ENCODE results near the gene PKD1L1. TPM values are rescaled to one million over a fixed set of nuclear protein-coding genes. Genes with fewer than 3 reads are reported as not detected.

The PKD1L1 gene
- total RNA-seq, 4 donors from 2014 or later: 0.41 to 37.4 (median 17.5) TPM

DNA sequence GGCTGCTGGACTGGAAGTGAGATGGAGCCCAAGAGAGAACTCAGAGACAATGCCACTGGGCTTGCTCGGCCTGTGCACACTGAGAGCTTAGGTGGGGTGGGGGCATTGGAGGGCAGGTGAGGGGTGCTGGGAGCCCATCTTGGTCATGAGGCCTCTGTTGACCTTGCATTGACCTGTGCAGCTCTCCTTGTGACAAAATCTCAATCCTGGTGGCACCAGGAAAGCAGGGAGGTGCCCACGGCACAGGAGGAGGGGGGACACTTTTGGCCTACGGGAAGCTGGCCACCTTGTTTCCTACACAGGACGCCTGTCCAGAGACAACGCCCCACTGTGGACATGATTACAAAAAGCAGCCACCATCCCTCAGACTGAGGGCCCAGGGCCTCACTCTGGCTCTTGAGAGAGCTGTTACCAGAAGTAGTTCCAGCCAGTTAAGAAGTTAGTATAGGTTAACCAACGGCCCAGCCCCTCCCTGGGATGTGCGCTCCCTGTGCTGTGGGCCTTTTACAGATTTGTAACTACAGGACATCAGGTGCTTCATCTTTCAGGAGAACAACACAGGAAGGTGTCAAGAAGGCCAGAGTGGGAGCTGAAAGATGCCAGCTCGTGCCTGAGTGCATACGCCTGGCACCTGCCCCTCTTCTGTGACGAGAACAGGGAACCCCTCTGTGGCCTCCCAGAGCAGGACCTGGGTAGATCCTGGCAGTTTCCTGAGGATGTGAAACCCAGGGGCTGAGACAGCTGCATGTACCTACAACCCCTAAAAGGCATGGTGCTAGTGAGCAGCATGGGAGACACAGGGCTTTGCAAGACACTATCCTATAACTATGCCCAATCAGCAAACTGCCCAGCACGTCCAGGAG lies 10.3 kb downstream of the PKD1L1 start:
- no peaks in the 10 kb centered on the region for H3K36me3 ChIP-seq
- intact Hi-C loops (cut with DNase I; ENCODE audit: low total_unique reads): no loop called here
- no peaks in the 10 kb centered on the region for H3K27me3 ChIP-seq
- H3K4me3 ChIP-seq: no peak overlapping the region
- H3K4me1 ChIP-seq: peaks cover 6 to 34% (median 19%) of the 10 kb centered on the region in 4 donors
- no peak overlapping the region for H3K27ac ChIP-seq
- 70% methylated on average over 11 of the region's 11 CpGs; no CpG with 5 or more reads in 1 of the 2 donors for WGBS, 2 donors (ENCODE audit: low coverage in 1 of 2)
- in situ Hi-C loops (cut with MboI; ENCODE audit: low pct_ligation_motif_present in 1 of 4, low pct_unique_long_range_greater_than_20kb in 1 of 4, low sequenced_read_pairs in 3 of 4): no loop called here
- peak; percentile 35 for DNase-seq
- H3K9me3 ChIP-seq: no peaks in the 10 kb centered on the region
- TF ChIP-seq EP300 (IDR thresholded peaks at IDR 0.05; ENCODE audit: low read depth): no peak
- TF ChIP-seq, protein P1, sequence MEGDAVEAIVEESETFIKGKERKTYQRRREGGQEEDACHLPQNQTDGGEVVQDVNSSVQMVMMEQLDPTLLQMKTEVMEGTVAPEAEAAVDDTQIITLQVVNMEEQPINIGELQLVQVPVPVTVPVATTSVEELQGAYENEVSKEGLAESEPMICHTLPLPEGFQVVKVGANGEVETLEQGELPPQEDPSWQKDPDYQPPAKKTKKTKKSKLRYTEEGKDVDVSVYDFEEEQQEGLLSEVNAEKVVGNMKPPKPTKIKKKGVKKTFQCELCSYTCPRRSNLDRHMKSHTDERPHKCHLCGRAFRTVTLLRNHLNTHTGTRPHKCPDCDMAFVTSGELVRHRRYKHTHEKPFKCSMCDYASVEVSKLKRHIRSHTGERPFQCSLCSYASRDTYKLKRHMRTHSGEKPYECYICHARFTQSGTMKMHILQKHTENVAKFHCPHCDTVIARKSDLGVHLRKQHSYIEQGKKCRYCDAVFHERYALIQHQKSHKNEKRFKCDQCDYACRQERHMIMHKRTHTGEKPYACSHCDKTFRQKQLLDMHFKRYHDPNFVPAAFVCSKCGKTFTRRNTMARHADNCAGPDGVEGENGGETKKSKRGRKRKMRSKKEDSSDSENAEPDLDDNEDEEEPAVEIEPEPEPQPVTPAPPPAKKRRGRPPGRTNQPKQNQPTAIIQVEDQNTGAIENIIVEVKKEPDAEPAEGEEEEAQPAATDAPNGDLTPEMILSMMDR (IDR thresholded peaks at IDR 0.05): no peak
- no peak for TF ChIP-seq POLR2AphosphoS5 (IDR thresholded peaks at IDR 0.05)
- TF ChIP-seq POLR2A (IDR thresholded peaks at IDR 0.05): no peak

DNA sequence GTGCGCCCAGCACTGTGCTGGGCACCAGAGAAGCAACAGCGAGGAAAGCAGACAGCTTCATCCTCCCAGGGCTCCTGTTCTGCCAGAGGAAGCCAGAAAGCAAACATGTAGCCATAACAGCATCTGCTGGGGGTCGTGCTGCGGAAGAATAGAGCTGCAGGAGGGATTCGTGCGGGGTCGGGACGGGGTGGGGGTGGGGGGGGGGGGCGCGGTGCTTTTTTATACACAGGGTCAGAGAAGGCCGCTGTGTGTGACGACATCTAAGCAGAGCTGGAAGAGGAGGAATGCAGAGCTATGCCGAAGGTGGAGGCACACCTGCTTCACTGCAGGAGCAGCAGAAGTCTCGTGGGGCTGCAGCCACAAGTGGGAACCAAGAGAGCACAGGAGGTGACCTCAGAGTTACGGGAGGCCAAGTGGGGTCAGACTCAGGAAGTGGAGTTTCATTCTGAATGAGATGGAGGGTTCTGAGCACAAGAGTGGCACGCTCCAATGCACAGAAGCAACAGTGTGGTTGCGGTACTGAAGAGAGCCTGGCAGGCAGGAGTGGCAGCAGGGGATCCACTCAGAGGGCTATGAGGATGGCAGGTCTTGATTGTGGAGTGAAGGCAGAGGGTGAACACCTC lies 11.1 kb downstream of the PKD1L1 start:
- no peaks in the 10 kb centered on the region for H3K36me3 ChIP-seq
- no peaks in the 10 kb centered on the region for H3K9me3 ChIP-seq
- in situ Hi-C loops (cut with MboI; ENCODE audit: low pct_ligation_motif_present in 1 of 4, low pct_unique_long_range_greater_than_20kb in 1 of 4, low sequenced_read_pairs in 3 of 4): no loop called here

GRCh38 chr7:47936323-47936722 lies 11.9 kb downstream of the PKD1L1 start:
- no peak for DNase-seq
- Histone ChIP-seq H3K36me3 (no peaks in the 10 kb centered on the region), H3K27me3 (no peaks in the 10 kb centered on the region), H3K4me1 (peaks cover 6 to 25% (median 15%) of the 10 kb centered on the region in 4 donors), H3K27ac (no peak overlapping the region), H3K4me3 (no peak overlapping the region), H3K9me3 (no peaks in the 10 kb centered on the region)
- 90 to 91% methylated on average over 3 to 4 of the region's 4 CpGs for WGBS, 2 donors (ENCODE audit: low coverage in 1 of 2)
- intact Hi-C loops (cut with DNase I; ENCODE audit: low total_unique reads) (no loop called here), in situ Hi-C loops (cut with MboI; ENCODE audit: low pct_ligation_motif_present in 1 of 4, low pct_unique_long_range_greater_than_20kb in 1 of 4, low sequenced_read_pairs in 3 of 4) (no loop called here)
- TF ChIP-seq POLR2A (IDR thresholded peaks at IDR 0.05): no peak
- no peak for TF ChIP-seq EP300 (IDR thresholded peaks at IDR 0.05; ENCODE audit: low read depth)
- no peak for TF ChIP-seq POLR2AphosphoS5 (IDR thresholded peaks at IDR 0.05)
- TF ChIP-seq, protein P1 (IDR thresholded peaks at IDR 0.05): no peak

More for the DNA sequence above, 11.1 kb downstream of the PKD1L1 start:
- no peak overlapping the region for H3K27ac ChIP-seq
- no peaks in the 10 kb centered on the region for H3K27me3 ChIP-seq
- peaks cover 6 to 33% (median 19%) of the 10 kb centered on the region in 4 donors for H3K4me1 ChIP-seq
- intact Hi-C loops (cut with DNase I; ENCODE audit: low total_unique reads): no loop called here
- DNase-seq: peak; percentile 44
- TF ChIP-seq EP300 (IDR thresholded peaks at IDR 0.05; ENCODE audit: low read depth): no peak
- TF ChIP-seq, protein P1 (IDR thresholded peaks at IDR 0.05): no peak
- TF ChIP-seq POLR2A (IDR thresholded peaks at IDR 0.05): no peak
- TF ChIP-seq POLR2AphosphoS5 (IDR thresholded peaks at IDR 0.05): no peak
- 69 to 78% methylated on average over 6 to 17 of the region's 17 CpGs for WGBS, 2 donors (ENCODE audit: low coverage in 1 of 2)
- no peak overlapping the region for H3K4me3 ChIP-seq

- no peak for DNase-seq
- TF ChIP-seq POLR2A (IDR thresholded peaks at IDR 0.05) (no peak), EP300 (IDR thresholded peaks at IDR 0.05; ENCODE audit: low read depth) (no peak), POLR2AphosphoS5 (IDR thresholded peaks at IDR 0.05) (no peak)
- TF ChIP-seq, protein P1 (IDR thresholded peaks at IDR 0.05): no peak
- no peak overlapping the region for H3K4me3 ChIP-seq
- H3K27me3 ChIP-seq: no peaks in the 10 kb centered on the region
- H3K9me3 ChIP-seq: no peaks in the 10 kb centered on the region
- H3K27ac ChIP-seq: no peak overlapping the region
- in situ Hi-C loops (cut with MboI; ENCODE audit: low pct_ligation_motif_present in 1 of 4, low pct_unique_long_range_greater_than_20kb in 1 of 4, low sequenced_read_pairs in 3 of 4): no loop called here
- peaks cover 5 to 16% (median 7%) of the 10 kb centered on the region in 4 donors for H3K4me1 ChIP-seq
- H3K36me3 ChIP-seq: no peaks in the 10 kb centered on the region
- intact Hi-C loops (cut with DNase I; ENCODE audit: low total_unique reads): no loop called here
- 93 to 96% methylated on average over 4 to 10 of the region's 10 CpGs for WGBS, 2 donors (ENCODE audit: low coverage in 1 of 2)
Observed at GRCh38 chr7:47935336-47935735, 12.9 kb downstream of the PKD1L1 start.

Measured in transverse colon (tissue), 4 donors.